HepG2 (cell line): Measurements from ENCODE around the gene CCDC117. TPM values are rescaled to one million over a fixed set of nuclear protein-coding genes. Genes with fewer than 3 reads are reported as not detected.

Source experiments
- ATF5 ChIP-seq: sonication (generic); formaldehyde crosslinking; IDR thresholded peaks from 2 replicates; pipeline ENCODE4 v1.4.0; 2020; ENCODE audit warnings: mild to moderate bottlenecking, low read depth, missing genetic modification reagents
- GFI1 ChIP-seq: sonication (generic); formaldehyde crosslinking; IDR thresholded peaks from 2 replicates; pipeline ENCODE4 v1.5.0; 2020; ENCODE audit warnings: missing genetic modification reagents, mild to moderate bottlenecking, borderline replicate concordance
- HDAC2 ChIP-seq: sonication (generic); formaldehyde crosslinking; IDR thresholded peaks from 2 replicates; pipeline ENCODE4 v1.4.0; 2020; ENCODE audit warnings: missing genetic modification reagents
- HMG20B ChIP-seq: conservative IDR thresholded peaks from 2 replicates; pipeline ENCODE4 v1.6.1; 2016; ENCODE audit warnings: missing genetic modification reagents, missing compliant biosample characterization
- HNF1A ChIP-seq, 2 experiments: sonication (generic) in 1 of 2; formaldehyde crosslinking in 1 of 2; IDR thresholded peaks; 2 replicates each; pipeline versions ENCODE4 v1.4.0 to v1.6.1; 2016 to 2020; ENCODE audit warnings: borderline replicate concordance in 1 of 2, low read depth in 1 of 2, mild to moderate bottlenecking in 1 of 2, missing genetic modification reagents in 1 of 2
- HNF4G ChIP-seq, 2 experiments: sonication (generic) in 1 of 2; formaldehyde crosslinking in 1 of 2; IDR thresholded peaks; 2 replicates each; pipeline versions ENCODE4 v1.4.0 to v1.6.1; 2011 to 2020; ENCODE audit warnings: borderline replicate concordance in 2 of 2, low read depth in 2 of 2, mild to moderate bottlenecking in 2 of 2, low read length in 1 of 2, missing genetic modification reagents in 1 of 2, moderate library complexity in 1 of 2
- KAT7 ChIP-seq: IDR thresholded peaks from 2 replicates; pipeline ENCODE4 v1.6.1; 2018; ENCODE audit warnings: borderline replicate concordance, missing compliant biosample characterization
- NFKBIZ ChIP-seq: IDR thresholded peaks from 2 replicates; pipeline ENCODE4 v1.6.1; 2018; ENCODE audit warnings: missing genetic modification reagents, missing compliant biosample characterization
- PATZ1 ChIP-seq: sonication (generic); formaldehyde crosslinking; IDR thresholded peaks from 2 replicates; pipeline ENCODE4 v1.4.0; 2020; ENCODE audit warnings: missing genetic modification reagents
- SP5 ChIP-seq: IDR thresholded peaks from 2 replicates; pipeline ENCODE4 v1.6.1; 2016; ENCODE audit warnings: low read depth, borderline replicate concordance
- ZNF101 ChIP-seq: sonication (generic); formaldehyde crosslinking; IDR thresholded peaks from 2 replicates; pipeline ENCODE4 v1.4.0; 2020; ENCODE audit warnings: mild to moderate bottlenecking, low read depth, missing genetic modification reagents, borderline replicate concordance
- ZNF343 ChIP-seq: sonication (generic); formaldehyde crosslinking; IDR thresholded peaks from 2 replicates; pipeline ENCODE4 v1.4.0; 2020; ENCODE audit warnings: mild to moderate bottlenecking, missing genetic modification reagents
- ZNF543 ChIP-seq: sonication (generic); formaldehyde crosslinking; IDR thresholded peaks from 2 replicates; pipeline ENCODE4 v1.4.0; 2020; ENCODE audit warnings: mild to moderate bottlenecking, missing genetic modification reagents
- ZNF737 ChIP-seq: sonication (generic); formaldehyde crosslinking; IDR thresholded peaks from 2 replicates; pipeline ENCODE4 v1.5.0; 2020; ENCODE audit warnings: missing genetic modification reagents, mild to moderate bottlenecking, borderline replicate concordance
- ZNF772 ChIP-seq: sonication (generic); formaldehyde crosslinking; IDR thresholded peaks from 2 replicates; pipeline ENCODE4 v1.5.0; 2020; ENCODE audit warnings: mild to moderate bottlenecking, missing genetic modification reagents
- ZSCAN22 ChIP-seq: sonication (generic); formaldehyde crosslinking; IDR thresholded peaks from 2 replicates; pipeline ENCODE4 v1.4.0; 2020; ENCODE audit warnings: mild to moderate bottlenecking, missing genetic modification reagents
- polyA plus RNA-seq, 8 experiments: library from polyadenylated mRNA; depleted of rRNA in 3 of 8; stranded (reverse) in 7 of 8; unstranded in 1 of 8; fragments of >200 nt; fragmentation: Illumina TruSeq in 4 of 8; extraction: Trizol in 4 of 8; gene quantifications; 2 replicates each; pipeline versions ENCODE4 v1.2.1 to v1.2.3, GENCODE V29; 2011 to 2016; ENCODE audit warnings: low read depth in 4 of 8, missing spikeins in 1 of 8, mixed read lengths in 1 of 8; ENCODE audit not compliant: insufficient read depth in 1 of 8
- total RNA-seq, 5 experiments: library from RNA; depleted of rRNA; stranded (reverse); fragments of >200 nt; fragmentation: Illumina TruSeq; extraction: Trizol; gene quantifications; 2 replicates each; pipeline ENCODE4 v1.2.3, GENCODE V29; 2016; ENCODE audit warnings: low read depth in 1 of 5
- TF ChIP-seq, protein P1 (sequence below): sonication (generic); formaldehyde crosslinking; conservative IDR thresholded peaks from 2 replicates; pipeline ENCODE4 v1.4.0; 2020; ENCODE audit warnings: missing genetic modification reagents
- TF ChIP-seq, protein P2 (sequence below): IDR thresholded peaks from 2 replicates; pipeline ENCODE4 v1.6.1; 2016; ENCODE audit warnings: mild to moderate bottlenecking

The CCDC117 gene
- total and polyA plus RNA-seq, 2 of the 13 experiments (the other 11 are each of a cell fraction or from before 2014, with no cell fraction given) = 12.6 to 34.2 TPM

DNA sequence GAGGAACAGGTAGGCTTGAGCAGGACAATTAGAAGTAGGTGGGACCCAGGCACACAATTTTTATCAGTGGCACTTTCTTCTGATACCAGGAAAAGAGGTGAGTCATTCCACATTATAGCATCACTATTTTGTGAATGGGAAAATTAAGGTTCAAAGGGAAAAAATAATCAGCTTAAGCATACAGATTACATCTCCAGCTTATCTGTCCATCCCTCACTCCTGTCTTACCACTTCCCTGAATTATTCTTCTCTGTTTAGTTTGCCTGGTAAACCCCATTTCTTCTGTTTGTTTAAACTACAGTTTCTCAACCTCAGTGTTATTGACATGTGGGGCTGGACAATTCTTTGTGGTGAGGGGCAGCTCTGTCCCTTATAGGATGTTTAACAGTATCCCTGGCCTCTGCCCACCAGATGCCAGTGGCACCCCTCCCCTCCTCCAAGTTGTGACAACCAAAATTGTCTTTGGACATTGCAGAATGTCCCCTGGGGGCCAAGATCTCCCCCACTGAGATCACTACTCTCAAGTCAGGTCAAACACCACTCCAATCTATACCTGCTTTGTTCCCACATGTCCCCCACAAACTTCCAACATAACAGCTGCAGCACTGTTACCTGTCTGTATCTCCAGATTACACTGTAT lies 36.3 kb downstream of the CCDC117 start (continued):
- peak; percentile 85; the same call in 1 of the 2 replicates for TF ChIP-seq HNF4G (IDR thresholded peaks at IDR 0.05; ENCODE audit: borderline replicate concordance, low read depth, low read length)
- no peak for TF ChIP-seq HNF4G (CRISPR knock-in tag; IDR thresholded peaks at IDR 0.05; ENCODE audit: borderline replicate concordance, low read depth)
- TF ChIP-seq, protein P1, sequence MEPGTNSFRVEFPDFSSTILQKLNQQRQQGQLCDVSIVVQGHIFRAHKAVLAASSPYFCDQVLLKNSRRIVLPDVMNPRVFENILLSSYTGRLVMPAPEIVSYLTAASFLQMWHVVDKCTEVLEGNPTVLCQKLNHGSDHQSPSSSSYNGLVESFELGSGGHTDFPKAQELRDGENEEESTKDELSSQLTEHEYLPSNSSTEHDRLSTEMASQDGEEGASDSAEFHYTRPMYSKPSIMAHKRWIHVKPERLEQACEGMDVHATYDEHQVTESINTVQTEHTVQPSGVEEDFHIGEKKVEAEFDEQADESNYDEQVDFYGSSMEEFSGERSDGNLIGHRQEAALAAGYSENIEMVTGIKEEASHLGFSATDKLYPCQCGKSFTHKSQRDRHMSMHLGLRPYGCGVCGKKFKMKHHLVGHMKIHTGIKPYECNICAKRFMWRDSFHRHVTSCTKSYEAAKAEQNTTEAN (CRISPR knock-in tag) = no peak
- TF ChIP-seq SP5 (CRISPR knock-in tag) = peak; percentile 74; the same call in 1 of the 2 replicates
- TF ChIP-seq GFI1 (CRISPR knock-in tag) = 0 out of 2 replicates have a peak, but pooled peaks have one; percentile 32
- TF ChIP-seq ZNF737 (CRISPR knock-in tag) = no peak
- TF ChIP-seq ZNF101 = no peak
- peak; percentile 96 for TF ChIP-seq PATZ1 (CRISPR knock-in tag)
- TF ChIP-seq ZSCAN22 (CRISPR knock-in tag) = no peak
- TF ChIP-seq, protein P2, sequence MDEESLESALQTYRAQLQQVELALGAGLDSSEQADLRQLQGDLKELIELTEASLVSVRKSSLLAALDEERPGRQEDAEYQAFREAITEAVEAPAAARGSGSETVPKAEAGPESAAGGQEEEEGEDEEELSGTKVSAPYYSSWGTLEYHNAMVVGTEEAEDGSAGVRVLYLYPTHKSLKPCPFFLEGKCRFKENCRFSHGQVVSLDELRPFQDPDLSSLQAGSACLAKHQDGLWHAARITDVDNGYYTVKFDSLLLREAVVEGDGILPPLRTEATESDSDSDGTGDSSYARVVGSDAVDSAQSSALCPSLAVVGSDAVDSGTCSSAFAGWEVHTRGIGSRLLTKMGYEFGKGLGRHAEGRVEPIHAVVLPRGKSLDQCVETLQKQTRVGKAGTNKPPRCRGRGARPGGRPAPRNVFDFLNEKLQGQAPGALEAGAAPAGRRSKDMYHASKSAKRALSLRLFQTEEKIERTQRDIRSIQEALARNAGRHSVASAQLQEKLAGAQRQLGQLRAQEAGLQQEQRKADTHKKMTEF (CRISPR knock-in tag) = peak; percentile 50; the same call in 1 of the 2 replicates
- TF ChIP-seq HNF1A (IDR thresholded peaks at IDR 0.05; ENCODE audit: low read depth) = peak; percentile 64; the same call in 1 of the 2 replicates
- TF ChIP-seq HNF1A (CRISPR knock-in tag; IDR thresholded peaks at IDR 0.05; ENCODE audit: borderline replicate concordance) = peak; percentile 69
- TF ChIP-seq HMG20B (CRISPR knock-in tag) = 0 out of 2 replicates have a peak, but pooled peaks have one; percentile 33
- no peak for TF ChIP-seq ATF5
- TF ChIP-seq ZNF772 (CRISPR knock-in tag) = no peak
- TF ChIP-seq HDAC2 (CRISPR knock-in tag) = peak; percentile 81
- no peak for TF ChIP-seq ZNF343 (CRISPR knock-in tag)
- no peak; the same call in 1 of the 2 replicates for TF ChIP-seq KAT7 (CRISPR knock-in tag)
- 0 out of 2 replicates have a peak, but pooled peaks have one; percentile 25 for TF ChIP-seq ZNF543 (CRISPR knock-in tag)
- no peak for TF ChIP-seq NFKBIZ (CRISPR knock-in tag)
